Cardiac muscle cell (in vitro differentiated cells and primary cell): ENCODE results near the gene CCL22. TPM values are rescaled to one million over a fixed set of nuclear protein-coding genes. Genes with fewer than 3 reads are reported as not detected.

Source experiments
- DNase-seq, 2 donors: peaks; one replicate each; pipeline versions ENCODE4 v3.0.0 to v3.0.0-alpha.2; 2010 to 2017; ENCODE audit warnings: low read depth in 1 of 2, low spot score in 1 of 2
- H3K27ac ChIP-seq: fragments of 200-600 bp; sonication (generic); 2 replicates; pipeline ENCODE4 v1.5.1; 2016
- H3K27me3 ChIP-seq: fragments of 200-600 bp; sonication (generic); 2 replicates; pipeline ENCODE4 v1.6.0; 2016; ENCODE audit warnings: control low read depth
- H3K36me3 ChIP-seq: fragments of 200-600 bp; sonication (generic); 2 replicates; pipeline ENCODE4 v1.5.1; 2016; ENCODE audit warnings: control low read depth
- H3K4me1 ChIP-seq: fragments of 200-600 bp; sonication (generic); 2 replicates; pipeline ENCODE4 v1.8.1; 2017; ENCODE audit warnings: low read depth, mild to moderate bottlenecking, mixed run types
- H3K4me3 ChIP-seq: fragments of 200-600 bp; sonication (generic); 2 replicates; pipeline ENCODE4 v1.5.1; 2016; ENCODE audit warnings: mild to moderate bottlenecking
- H3K9me3 ChIP-seq: fragments of 200-600 bp; sonication (generic); 2 replicates; pipeline ENCODE4 v1.5.1; 2017; ENCODE audit warnings: low read depth, mild to moderate bottlenecking, control low read depth
- CTCF ChIP-seq: IDR thresholded peaks from 2 replicates; pipeline ENCODE4 v1.5.1; 2012; ENCODE audit warnings: low read depth, mild to moderate bottlenecking, low read length
- polyA plus RNA-seq: library from polyadenylated mRNA; unstranded; fragments of >200 nt; fragmentation: Nextera tagmentation; extraction: Ambion mirVana; gene quantifications from 2 replicates; pipeline ENCODE4 v1.2.1, GENCODE V29; 2016
- total RNA-seq: library from RNA; depleted of rRNA; stranded (reverse); fragments of >200 nt; gene quantifications from 2 replicates; pipeline ENCODE4 v1.2.3, GENCODE V29; 2016

Gene CCL22
- total and polyA plus RNA-seq, 2 experiments from 2014 or later = 0.09 to 0.56 TPM

GRCh38 chr16:57409870-57410587 is 51.4 kb downstream of the CCL22 start:
- no peak overlapping the region for H3K4me3 ChIP-seq
- H3K27ac ChIP-seq = no peak overlapping the region
- no peaks in the 10 kb centered on the region for H3K4me1 ChIP-seq
- no peaks in the 10 kb centered on the region for H3K27me3 ChIP-seq
- H3K36me3 ChIP-seq = no peaks in the 10 kb centered on the region
- no peaks in the 10 kb centered on the region for H3K9me3 ChIP-seq
- TF ChIP-seq CTCF = no peak
- peak in 1 of 2 donors; percentile 19 for DNase-seq

- TF ChIP-seq CTCF = no peak
- Histone ChIP-seq H3K9me3 (no peaks in the 10 kb centered on the region), H3K4me1 (no peaks in the 10 kb centered on the region), H3K27me3 (no peaks in the 10 kb centered on the region), H3K27ac (no peak overlapping the region), H3K4me3 (no peak overlapping the region), H3K36me3 (no peaks in the 10 kb centered on the region)
- no peak for DNase-seq
Measured at GRCh38 chr16:57411362-57411976, 52.9 kb downstream of the CCL22 start.

- Histone ChIP-seq H3K27ac (no peak overlapping the region), H3K4me1 (no peaks in the 10 kb centered on the region), H3K36me3 (no peaks in the 10 kb centered on the region), H3K4me3 (no peak overlapping the region), H3K9me3 (no peaks in the 10 kb centered on the region), H3K27me3 (no peaks in the 10 kb centered on the region)
- DNase-seq = no peak
- no peak for TF ChIP-seq CTCF
Measured at GRCh38 chr16:57412584-57412983, 54.0 kb downstream of the CCL22 start.

- Histone ChIP-seq H3K27ac (no peak overlapping the region), H3K4me3 (no peak overlapping the region), H3K4me1 (no peaks in the 10 kb centered on the region), H3K9me3 (no peaks in the 10 kb centered on the region), H3K27me3 (no peaks in the 10 kb centered on the region), H3K36me3 (no peaks in the 10 kb centered on the region)
- DNase-seq = no peak
- no peak for TF ChIP-seq CTCF
Measured at GRCh38 chr16:57413301-57413730, 54.7 kb downstream of the CCL22 start.

- no peak for TF ChIP-seq CTCF
- Histone ChIP-seq H3K36me3 (no peaks in the 10 kb centered on the region), H3K4me3 (no peak overlapping the region), H3K27me3 (no peaks in the 10 kb centered on the region), H3K9me3 (no peaks in the 10 kb centered on the region), H3K4me1 (no peaks in the 10 kb centered on the region), H3K27ac (no peak overlapping the region)
- DNase-seq = no peak
Measured at GRCh38 chr16:57413733-57414132, 55.1 kb downstream of the CCL22 start.

Other genes with a start within 250 kb of the CCL22 start
- 70.4 and 73.6 TPM in 2 replicates for gene PSME3IP1, start 172.7 kb upstream of the CCL22 start, total RNA-seq
- gene PSME3IP1, start 172.7 kb upstream of the CCL22 start, polyA plus RNA-seq = 86.8 and 108 TPM in 2 replicates
- gene RSPRY1, start 172.5 kb upstream of the CCL22 start, total RNA-seq = 24.4 and 30.3 TPM in 2 replicates
- gene RSPRY1, start 172.5 kb upstream of the CCL22 start, polyA plus RNA-seq = 33.2 and 44.7 TPM in 2 replicates
- 72.7 and 107 TPM in 2 replicates for gene ARL2BP, start 113.5 kb upstream of the CCL22 start, total RNA-seq
- 128 and 144 TPM in 2 replicates for gene ARL2BP, start 113.5 kb upstream of the CCL22 start, polyA plus RNA-seq
- gene PLLP, start 74.1 kb upstream of the CCL22 start, total RNA-seq = 11.4 and 14.2 TPM in 2 replicates
- 5.1 and 6.4 TPM in 2 replicates for gene PLLP, start 74.1 kb upstream of the CCL22 start, polyA plus RNA-seq
- 0.71 and 1.7 TPM in 2 replicates for gene CX3CL1, start 13.7 kb downstream of the CCL22 start, total RNA-seq
- gene CX3CL1, start 13.7 kb downstream of the CCL22 start, polyA plus RNA-seq = 0.33 and 0.41 TPM in 2 replicates
- gene CCL17, start 46.0 kb downstream of the CCL22 start, total RNA-seq = not detected in 2 replicates
- not detected in 2 replicates for gene CCL17, start 46.0 kb downstream of the CCL22 start, polyA plus RNA-seq
- 65.5 and 74.2 TPM in 2 replicates for gene CIAPIN1, start 88.6 kb downstream of the CCL22 start, total RNA-seq
- 139 and 156 TPM in 2 replicates for gene CIAPIN1, start 88.6 kb downstream of the CCL22 start, polyA plus RNA-seq
- 111 and 115 TPM in 2 replicates for gene COQ9, start 88.7 kb downstream of the CCL22 start, total RNA-seq
- gene COQ9, start 88.7 kb downstream of the CCL22 start, polyA plus RNA-seq = 147 and 152 TPM in 2 replicates
- 126 and 164 TPM in 2 replicates for gene POLR2C, start 103.9 kb downstream of the CCL22 start, total RNA-seq
- 80.0 and 83.5 TPM in 2 replicates for gene POLR2C, start 103.9 kb downstream of the CCL22 start, polyA plus RNA-seq
- gene DOK4, start 127.7 kb downstream of the CCL22 start, total RNA-seq = 1,502 and 2,409 TPM in 2 replicates
- gene DOK4, start 127.7 kb downstream of the CCL22 start, polyA plus RNA-seq = 1,563 and 2,826 TPM in 2 replicates
- gene CCDC102A, start 177.8 kb downstream of the CCL22 start, total RNA-seq = 41.3 and 51.9 TPM in 2 replicates
- gene CCDC102A, start 177.8 kb downstream of the CCL22 start, polyA plus RNA-seq = 30.1 and 43.8 TPM in 2 replicates
- gene ADGRG5, start 183.9 kb downstream of the CCL22 start, total RNA-seq = not detected in 2 replicates
- gene ADGRG5, start 183.9 kb downstream of the CCL22 start, polyA plus RNA-seq = 0.05 TPM in 1 of 2 replicates, not detected in the other